CD14-positive monocyte (primary cell): Measurements from ENCODE around the gene C15orf40. TPM values are rescaled to one million over a fixed set of nuclear protein-coding genes. Genes with fewer than 3 reads are reported as not detected.
"Not testable (repeated sequence)": the region's sequence is repeated elsewhere in the genome, so short reads cannot be mapped to it uniquely, and the experiment has no call there.

Source experiments
- DNase-seq, 3 donors: peaks; one replicate each; pipeline ENCODE4 v3.0.0-alpha.2; 2011 to 2022
- H2AFZ ChIP-seq: 2 replicates; pipeline ENCODE4 v1.6.0; 2012; ENCODE audit warnings: mild to moderate bottlenecking, low read depth, low read length, inconsistent platforms; ENCODE audit not compliant: insufficient read depth, poor library complexity, severe bottlenecking
- H3K27ac ChIP-seq, 2 donors: 1 replicate in 1 of 2; 2 replicates in 1 of 2; pipeline ENCODE4 v1.5.1; 2012 to 2013; ENCODE audit warnings: low read length in 2 of 2, control low read depth in 1 of 2, inconsistent platforms in 1 of 2, low read depth in 1 of 2, mild to moderate bottlenecking in 1 of 2
- H3K27me3 ChIP-seq, 2 donors: one replicate each; pipeline versions ENCODE4 v1.6.0 to v1.6.1; 2011 to 2013; ENCODE audit warnings: low read length in 2 of 2; ENCODE audit not compliant: control insufficient read depth in 2 of 2, insufficient read depth in 2 of 2
- H3K36me3 ChIP-seq, 2 donors: replicated peaks in 1 of 2; 1 replicate in 1 of 2; 2 replicates in 1 of 2; pipeline versions ENCODE4 v1.5.1 to v1.6.1; 2012 to 2013; ENCODE audit warnings: low read length in 2 of 2, control low read depth in 1 of 2, inconsistent platforms in 1 of 2, mild to moderate bottlenecking in 1 of 2; ENCODE audit not compliant: insufficient read depth in 2 of 2, control insufficient read depth in 1 of 2
- H3K4me1 ChIP-seq, 2 donors: 1 replicate in 1 of 2; 2 replicates in 1 of 2; pipeline versions ENCODE4 v1.5.1 to v1.6.1; 2012 to 2013; ENCODE audit warnings: low read length in 2 of 2, control low read depth in 1 of 2, inconsistent platforms in 1 of 2, mild to moderate bottlenecking in 1 of 2, moderate library complexity in 1 of 2; ENCODE audit not compliant: insufficient read depth in 2 of 2, control insufficient read depth in 1 of 2
- H3K4me2 ChIP-seq: replicated peaks from 2 replicates; pipeline ENCODE3; 2012; ENCODE audit warnings: low read length, moderate library complexity, mild to moderate bottlenecking; ENCODE audit not compliant: poor library complexity, severe bottlenecking; ENCODE audit errors: extremely low read depth
- H3K4me3 ChIP-seq, 3 experiments: fragments of 200-600 bp in 1 of 3; sonication (generic) in 1 of 3; replicated peaks in 1 of 3; 1 replicate in 2 of 3; 2 replicates in 1 of 3; pipeline ENCODE4 v1.5.1; 2011 to 2013; ENCODE audit warnings: low read length in 3 of 3, mild to moderate bottlenecking in 3 of 3, control low read depth in 2 of 3, low read depth in 2 of 3, inconsistent platforms in 1 of 3, moderate library complexity in 1 of 3
- H3K79me2 ChIP-seq: 2 replicates; pipeline ENCODE4 v1.6.0; 2012; ENCODE audit warnings: mild to moderate bottlenecking, control low read depth, inconsistent platforms, low read length, moderate library complexity; ENCODE audit not compliant: insufficient read depth
- H3K9ac ChIP-seq: 2 replicates; pipeline ENCODE4 v1.6.0; 2017; ENCODE audit warnings: low read length, mild to moderate bottlenecking; ENCODE audit not compliant: insufficient read depth, poor library complexity, severe bottlenecking
- H3K9me3 ChIP-seq, 2 donors: replicated peaks in 1 of 2; 1 replicate in 1 of 2; 2 replicates in 1 of 2; pipeline versions ENCODE4 v1.5.1 to v1.6.1; 2012 to 2013; ENCODE audit warnings: low read length in 2 of 2, control low read depth in 1 of 2; ENCODE audit not compliant: control insufficient read depth in 1 of 2, insufficient read depth in 1 of 2
- H4K20me1 ChIP-seq: 2 replicates; pipeline ENCODE4 v1.6.0; 2012; ENCODE audit warnings: mild to moderate bottlenecking, low read length, control low read depth, moderate library complexity; ENCODE audit not compliant: insufficient read depth
- H3K27ac Mint-ChIP-seq, 7 donors: one replicate each; pipeline ENCODE4 v1.8.0; 2020; ENCODE audit warnings: mild to moderate bottlenecking in 7 of 7, mixed read lengths in 7 of 7, moderate library complexity in 6 of 7, inconsistent platforms in 2 of 7
- H3K27me3 Mint-ChIP-seq, 3 donors: one replicate each; pipeline ENCODE4 v1.8.0; 2021 to 2022; ENCODE audit warnings: low read depth in 3 of 3, mild to moderate bottlenecking in 3 of 3, mixed read lengths in 3 of 3, moderate library complexity in 3 of 3, inconsistent platforms in 1 of 3
- H3K36me3 Mint-ChIP-seq, 2 donors: one replicate each; pipeline ENCODE4 v1.8.0; 2020; ENCODE audit warnings: mixed read lengths in 2 of 2, inconsistent platforms in 1 of 2, mild to moderate bottlenecking in 1 of 2
- H3K4me1 Mint-ChIP-seq: one replicate; pipeline ENCODE4 v1.8.0; 2020; ENCODE audit warnings: mild to moderate bottlenecking, mixed read lengths
- H3K4me3 Mint-ChIP-seq, 2 donors: one replicate each; pipeline ENCODE4 v1.8.0; 2020; ENCODE audit warnings: mild to moderate bottlenecking in 2 of 2, mixed read lengths in 2 of 2, moderate library complexity in 1 of 2
- H3K9me3 Mint-ChIP-seq, 7 donors: one replicate each; pipeline ENCODE4 v1.8.0; 2020 to 2022; ENCODE audit warnings: mixed read lengths in 7 of 7, mild to moderate bottlenecking in 6 of 7, moderate library complexity in 6 of 7, inconsistent platforms in 2 of 7
- CTCF ChIP-seq: fragments of 200-600 bp; IDR thresholded peaks from one replicate; pipeline ENCODE4 v1.8.0; 2022; ENCODE audit warnings: antibody characterized with exemption, mild to moderate bottlenecking
- WGBS: methylation state at CpG from one replicate; pipeline ENCODE4 v1.1.5; 2013; ENCODE audit warnings: missing lambda C conversion rate; ENCODE audit not compliant: insufficient coverage; 5-methylcytosine and 5-hydroxymethylcytosine counted together
- intact Hi-C, 2 donors: fragments of 100-400 bp; cut with micrococcal nuclease; formaldehyde crosslinking; loops; one replicate each; pipeline versions ENCODE4 v1.15.0 to v1.15.1; 2023
- polyA plus RNA-seq, 3 donors: library from polyadenylated mRNA; depleted of rRNA in 1 of 3; unstranded in 2 of 3; stranded (reverse) in 1 of 3; fragments of 300-500 nt in 2 of 3; fragments of >200 nt in 1 of 3; fragmentation: Illumina TruSeq in 2 of 3; gene quantifications; 1 replicate in 2 of 3; 2 replicates in 1 of 3; pipeline ENCODE4 v1.2.3, GENCODE V29; 2012 to 2021

Gene C15orf40
- polyA plus RNA-seq, 3 donors: 13.0 to 32.1 (median 25.7) TPM

DNA sequence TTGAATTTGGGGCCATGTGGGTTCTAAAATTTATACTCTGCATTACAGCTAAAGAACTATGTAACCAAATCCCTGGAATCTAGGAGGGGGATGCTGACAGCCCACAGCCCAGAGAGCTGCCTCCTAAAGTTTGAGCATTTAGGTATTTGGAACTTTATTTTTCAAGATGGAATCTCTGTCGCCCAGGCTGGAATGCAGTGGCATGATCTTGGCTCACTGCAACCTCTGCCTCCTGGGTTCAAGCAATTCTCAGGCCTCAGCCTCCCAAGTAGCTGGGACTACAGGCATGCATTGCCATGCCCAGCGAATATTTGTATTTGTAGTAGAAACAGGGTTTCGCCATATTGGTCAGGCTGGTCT lies 10.8 kb downstream of the C15orf40 start:
- WGBS: 100% methylated on average over 1 of the region's 3 CpGs
- not testable (repeated sequence) for DNase-seq, H3K79me2 ChIP-seq, H3K27me3 Mint-ChIP-seq, H3K27me3 ChIP-seq, H3K9me3 Mint-ChIP-seq, H3K27ac ChIP-seq, H3K4me3 Mint-ChIP-seq, H3K27ac Mint-ChIP-seq, H3K4me1 ChIP-seq, H4K20me1 ChIP-seq, H2AFZ ChIP-seq, H3K9me3 ChIP-seq, H3K4me1 Mint-ChIP-seq
- intact Hi-C loops: loop anchor here (5.0 to 10.0 kb wide), 2 partner anchors 153 to 466 kb away; no protein-coding TSS in a partner anchor
- peak; percentile 15 for TF ChIP-seq CTCF
- Histone ChIP-seq H3K4me3 (peak overlapping the region in 1 of 3 experiments; percentile 66), H3K4me2 (peak overlapping the region; percentile 64), H3K9ac (peak overlapping the region; percentile 42), H3K36me3 (peaks cover 5 to 11% of the 10 kb centered on the region in 2 donors)
- peaks cover 7 to 11% of the 10 kb centered on the region in 2 donors for H3K36me3 Mint-ChIP-seq

GRCh38 chr15:82999905-83000671 lies 11.4 kb downstream of the C15orf40 start:
- Histone ChIP-seq H3K4me1 (peaks cover 5% of the 10 kb centered on the region in 2 donors), H3K9ac (peak overlapping the region; percentile 42), H3K4me3 (peak overlapping the region; percentile 28 to 66 (median 29)), H3K27me3 (no peaks in the 10 kb centered on the region), H4K20me1 (no peaks in the 10 kb centered on the region), H3K27ac (no peak overlapping the region), H2AFZ (peak overlapping the region; percentile 63), H3K79me2 (no peaks in the 10 kb centered on the region), H3K9me3 (no peaks in the 10 kb centered on the region), H3K4me2 (peak overlapping the region; percentile 64), H3K36me3 (peaks cover 4 to 5% of the 10 kb centered on the region in 2 donors)
- 0% methylated on average over 4 of the region's 6 CpGs for WGBS
- peaks cover 0 to 2% (median 1%) of the 10 kb centered on the region in 3 donors for H3K27me3 Mint-ChIP-seq
- peak; percentile 28 to 59 (median 45) for DNase-seq
- H3K9me3 Mint-ChIP-seq: no peaks in the 10 kb centered on the region
- intact Hi-C loops: loop anchor here (5.0 to 10.0 kb wide), 4 partner anchors 153 to 468 kb away; no protein-coding TSS in a partner anchor
- peak; percentile 66 for TF ChIP-seq CTCF
- peaks cover 8% of the 10 kb centered on the region for H3K4me1 Mint-ChIP-seq
- peak overlapping the region in 2 of 7 donors; percentile 59 to 63 for H3K27ac Mint-ChIP-seq
- peak overlapping the region; percentile 85 to 95 for H3K4me3 Mint-ChIP-seq
- H3K36me3 Mint-ChIP-seq: peaks cover 4 to 5% of the 10 kb centered on the region in 2 donors
